Left forelimb (tissue), 1 donor: ENCODE measurements around the gene KRTAP9-3.
"Not testable (repeated sequence)": the region's sequence is repeated elsewhere in the genome, so short reads cannot be mapped to it uniquely, and the experiment has no call there.

Experiments
- DNase-seq: peaks from one replicate; pipeline ENCODE4 v3.0.0-alpha.2; 2018; ENCODE audit warnings: low spot score

The KRTAP9-3 gene, protein sequence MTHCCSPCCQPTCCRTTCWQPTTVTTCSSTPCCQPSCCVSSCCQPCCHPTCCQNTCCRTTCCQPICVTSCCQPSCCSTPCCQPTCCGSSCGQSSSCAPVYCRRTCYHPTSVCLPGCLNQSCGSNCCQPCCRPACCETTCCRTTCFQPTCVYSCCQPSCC

DNA sequence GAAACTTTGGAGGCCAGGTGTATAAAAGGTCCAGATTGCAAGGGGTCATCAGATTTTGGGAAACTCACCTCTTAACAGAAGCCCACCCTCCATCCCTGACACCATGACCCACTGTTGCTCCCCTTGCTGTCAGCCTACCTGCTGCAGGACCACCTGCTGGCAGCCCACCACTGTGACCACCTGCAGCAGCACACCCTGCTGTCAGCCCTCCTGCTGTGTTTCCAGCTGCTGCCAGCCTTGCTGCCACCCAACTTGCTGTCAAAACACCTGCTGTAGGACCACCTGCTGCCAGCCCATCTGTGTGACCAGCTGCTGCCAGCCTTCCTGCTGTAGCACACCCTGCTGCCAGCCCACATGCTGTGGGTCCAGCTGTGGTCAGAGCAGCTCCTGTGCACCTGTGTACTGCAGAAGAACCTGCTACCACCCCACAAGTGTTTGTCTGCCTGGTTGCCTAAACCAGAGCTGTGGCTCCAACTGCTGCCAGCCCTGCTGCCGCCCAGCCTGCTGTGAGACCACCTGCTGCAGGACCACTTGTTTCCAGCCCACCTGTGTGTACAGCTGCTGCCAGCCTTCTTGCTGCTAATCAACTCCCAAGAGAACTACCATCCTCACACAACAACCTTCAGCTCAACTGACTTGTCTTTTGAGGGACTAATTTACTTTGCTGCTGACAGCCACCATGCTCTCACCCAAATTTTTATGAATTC lies at the start of gene KRTAP9-3:
TSS of gene KRTAP9-3 (plus strand) at position 51 of the 707 bp plus-strand sequence. CDS start at position 104, 53 bp downstream.
- DNase-seq, result not testable (repeated sequence)

DNA sequence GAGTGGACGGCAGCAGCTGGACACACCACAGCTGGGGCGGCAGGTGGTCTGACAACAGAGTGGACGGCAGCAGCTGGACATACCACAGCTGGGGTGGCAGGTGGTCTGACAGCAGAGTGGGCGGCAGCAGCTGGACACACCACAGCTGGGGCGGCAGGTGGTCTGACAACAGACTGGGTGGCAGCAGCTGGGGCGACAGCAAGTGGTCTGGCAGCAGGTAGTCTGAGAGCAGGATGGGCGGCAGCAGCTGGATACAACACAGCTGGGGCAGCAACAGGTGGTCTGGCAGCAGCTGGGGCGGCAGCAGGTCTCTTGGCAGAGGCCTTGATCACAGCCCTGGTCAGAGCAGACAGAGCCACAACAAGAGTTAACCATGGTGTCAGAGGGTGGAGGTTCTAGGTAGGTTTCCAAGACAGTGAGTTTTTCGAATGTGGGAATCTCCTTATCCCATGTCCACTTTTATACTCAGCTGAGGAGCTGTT lies 47.7 kb upstream of the KRTAP9-3 start, which contains the start of gene KRTAP4-1:
TSS of gene KRTAP4-1 (minus strand) at position 432 of the 482 bp plus-strand sequence. CDS start at position 375, 57 bp downstream.
- DNase-seq, result no peak

DNA sequence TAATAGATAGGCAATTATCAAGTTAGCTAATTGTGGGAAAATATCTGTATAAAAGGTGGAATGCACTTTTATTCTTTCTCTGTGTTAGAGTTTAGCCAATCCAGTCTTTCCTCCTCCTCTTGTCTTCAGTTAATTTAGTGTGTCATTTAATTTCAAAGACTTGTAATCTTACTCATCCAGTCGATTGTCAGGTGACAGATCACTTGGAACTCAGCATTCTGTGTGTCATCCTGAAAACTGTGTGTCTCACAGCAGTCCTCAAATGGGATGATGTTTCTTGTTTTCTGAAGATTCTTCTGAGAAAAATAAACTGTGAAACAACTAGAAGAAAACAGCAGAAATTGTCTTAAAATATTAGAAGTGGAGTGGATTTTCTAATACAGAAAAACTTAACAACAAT lies 47.2 kb upstream of the KRTAP9-3 start:
- no peak for DNase-seq

DNA sequence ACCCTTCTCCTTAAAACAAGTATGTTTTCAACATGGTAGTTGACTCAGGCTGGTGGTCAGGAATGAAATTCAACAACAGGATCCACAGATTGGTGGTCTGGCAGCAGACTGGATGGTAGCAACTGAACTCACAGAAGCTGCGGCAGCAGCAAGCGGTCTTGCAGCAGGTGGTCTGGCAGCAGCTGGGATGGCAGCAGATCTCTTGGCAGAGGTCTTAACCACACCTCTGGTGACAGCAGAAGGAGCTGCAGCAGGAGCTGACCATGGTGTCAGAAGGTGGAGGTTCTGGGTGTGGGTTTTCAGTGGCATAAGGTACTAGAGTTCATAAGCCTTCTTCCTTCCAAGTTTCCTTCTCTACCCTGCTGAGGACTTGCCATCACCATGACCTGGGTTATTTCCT lies 45.4 kb upstream of the KRTAP9-3 start:
- DNase-seq, result no peak

DNA sequence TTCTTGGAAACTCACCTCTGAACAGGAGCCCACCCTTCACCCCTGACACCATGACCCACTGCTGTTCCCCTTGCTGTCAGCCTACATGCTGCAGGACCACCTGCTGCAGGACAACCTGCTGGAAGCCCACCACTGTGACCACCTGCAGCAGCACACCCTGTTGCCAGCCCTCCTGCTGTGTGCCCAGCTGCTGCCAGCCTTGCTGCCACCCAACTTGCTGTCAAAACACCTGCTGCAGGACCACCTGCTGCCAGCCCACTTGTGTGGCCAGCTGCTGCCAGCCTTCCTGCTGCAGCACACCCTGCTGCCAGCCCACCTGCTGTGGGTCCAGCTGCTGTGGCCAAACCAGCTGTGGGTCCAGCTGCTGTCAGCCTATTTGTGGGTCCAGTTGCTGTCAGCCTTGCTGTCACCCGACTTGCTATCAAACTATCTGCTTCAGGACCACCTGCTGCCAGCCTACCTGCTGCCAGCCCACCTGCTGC lies 42.4 kb upstream of the KRTAP9-3 start, which contains the start of gene KRTAP9-1:
TSS of gene KRTAP9-1 (plus strand) at position 51 of the 482 bp plus-strand sequence. CDS start at position 51, 0 bp downstream.
- DNase-seq, result not testable (repeated sequence)

DNA sequence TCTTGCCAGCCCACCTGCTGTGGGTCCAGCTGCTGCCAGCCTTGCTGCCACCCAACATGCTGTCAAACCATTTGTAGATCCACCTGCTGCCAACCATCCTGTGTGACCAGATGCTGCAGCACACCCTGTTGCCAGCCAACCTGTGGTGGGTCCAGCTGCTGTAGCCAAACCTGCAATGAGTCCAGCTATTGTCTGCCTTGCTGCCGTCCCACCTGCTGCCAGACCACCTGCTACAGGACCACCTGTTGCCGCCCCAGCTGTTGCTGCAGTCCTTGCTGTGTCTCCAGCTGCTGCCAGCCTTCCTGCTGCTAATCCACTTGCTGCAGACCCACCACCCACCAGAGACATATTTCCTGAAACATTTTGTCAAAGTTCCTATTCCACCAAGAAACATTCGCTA lies 41.9 kb upstream of the KRTAP9-3 start:
- no peak for DNase-seq

DNA sequence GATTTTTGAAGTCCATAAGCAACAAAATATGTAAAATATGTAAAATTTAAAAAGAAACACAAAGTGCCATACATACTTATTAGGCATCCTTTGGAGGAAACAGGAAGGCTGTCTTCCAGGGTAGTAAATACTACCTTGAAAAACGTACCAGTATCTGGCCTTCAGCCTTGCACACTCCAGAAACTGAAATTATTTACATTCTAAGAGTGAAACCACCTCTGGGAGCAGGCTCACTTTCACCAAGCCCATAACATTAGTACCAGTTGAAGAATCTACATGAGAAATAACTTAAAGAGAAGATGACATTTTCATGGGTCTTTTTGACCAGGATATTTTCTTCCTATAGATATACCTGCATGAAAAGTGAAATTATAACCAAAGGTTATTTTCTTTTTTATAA lies 36.2 kb upstream of the KRTAP9-3 start:
- DNase-seq, result no peak

DNA sequence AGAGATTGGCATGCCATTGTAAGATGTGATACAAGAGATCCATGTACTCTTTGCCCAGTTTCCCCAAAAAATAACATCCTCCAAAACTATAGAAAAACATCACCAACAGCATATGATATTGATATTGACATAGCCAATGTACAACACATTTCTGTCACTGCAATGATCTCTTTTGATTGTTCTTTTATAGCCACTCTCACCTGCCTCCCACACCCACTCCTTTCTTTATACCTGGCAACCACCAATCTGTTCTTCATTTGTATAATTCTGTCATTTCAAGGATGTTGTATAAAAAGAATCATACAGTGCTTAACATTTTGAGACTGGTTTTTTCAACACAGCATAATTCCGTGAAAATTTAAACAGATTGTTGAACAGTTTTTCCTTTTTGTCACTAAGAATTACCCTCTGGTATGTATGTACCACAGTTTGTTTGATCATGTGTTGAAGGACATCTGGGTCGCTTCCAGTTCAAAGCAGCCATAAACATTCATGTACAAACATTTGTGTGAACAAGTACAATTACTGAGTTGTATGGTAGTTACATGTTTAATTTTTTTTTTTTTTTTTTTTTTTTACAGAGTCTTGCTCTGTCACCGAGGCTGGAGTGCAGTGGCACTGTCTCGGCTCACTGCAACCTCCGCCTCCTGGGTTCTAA lies 32.7 kb upstream of the KRTAP9-3 start:
- DNase-seq, result no peak

DNA sequence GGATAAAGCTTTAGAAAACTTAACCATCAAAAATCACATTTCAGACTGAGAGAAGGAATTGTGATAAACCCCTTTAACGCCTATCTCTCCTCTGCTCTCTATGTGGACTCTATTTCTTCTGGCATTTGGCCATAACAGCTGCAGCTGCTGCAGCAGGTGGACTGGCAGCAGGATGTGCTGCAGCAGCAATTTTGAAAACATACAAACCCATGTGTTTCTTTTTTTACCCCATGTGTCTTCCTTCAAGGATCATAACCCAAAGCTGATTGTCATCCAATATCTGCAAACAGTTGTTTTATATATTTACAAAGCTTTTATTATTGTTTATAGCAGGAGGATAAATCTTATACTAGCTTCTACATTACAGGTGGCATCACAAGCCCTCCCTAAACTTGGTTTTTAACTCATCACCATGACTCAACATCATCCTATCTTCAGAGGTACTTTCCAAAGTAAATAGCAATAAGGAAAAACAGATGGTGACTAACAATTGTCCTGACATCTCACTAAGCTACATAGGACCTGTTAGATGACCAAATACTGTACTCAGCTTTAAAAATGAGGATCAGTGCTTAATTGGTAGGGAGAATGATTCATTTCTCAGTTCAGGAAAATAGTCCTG lies 20.3 kb upstream of the KRTAP9-3 start:
- DNase-seq, result no peak

DNA sequence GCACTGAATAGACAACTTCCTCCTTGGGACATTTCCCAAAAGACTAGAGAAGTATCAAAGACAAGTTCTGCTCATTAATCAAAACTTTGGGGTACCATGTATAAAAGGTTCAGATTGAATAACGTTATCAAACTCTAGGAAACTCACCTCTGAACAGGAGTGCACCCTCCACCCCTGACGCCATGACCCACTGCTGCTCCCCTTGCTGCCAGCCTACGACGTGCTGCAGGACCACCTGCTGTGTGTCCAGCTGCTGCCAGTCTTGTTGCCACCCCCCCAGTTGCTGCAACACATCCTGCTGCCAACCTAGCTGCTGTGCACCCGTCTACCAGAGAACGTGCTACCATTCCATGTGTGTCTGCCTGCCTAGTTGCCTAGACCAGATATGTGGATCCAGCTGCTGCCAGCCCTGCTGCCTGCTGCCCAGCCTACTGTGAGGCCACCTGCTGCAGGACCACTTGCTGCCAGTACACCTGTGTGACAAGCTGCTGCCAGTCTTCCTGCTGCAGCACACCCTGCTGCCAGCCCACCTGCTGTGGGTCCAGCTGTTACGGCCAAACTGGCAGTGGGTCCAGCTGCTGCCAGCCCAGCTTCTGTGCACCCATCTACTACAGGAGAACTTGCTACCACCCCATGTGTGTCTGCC lies 19.6 kb upstream of the KRTAP9-3 start:
- DNase-seq, result no peak

DNA sequence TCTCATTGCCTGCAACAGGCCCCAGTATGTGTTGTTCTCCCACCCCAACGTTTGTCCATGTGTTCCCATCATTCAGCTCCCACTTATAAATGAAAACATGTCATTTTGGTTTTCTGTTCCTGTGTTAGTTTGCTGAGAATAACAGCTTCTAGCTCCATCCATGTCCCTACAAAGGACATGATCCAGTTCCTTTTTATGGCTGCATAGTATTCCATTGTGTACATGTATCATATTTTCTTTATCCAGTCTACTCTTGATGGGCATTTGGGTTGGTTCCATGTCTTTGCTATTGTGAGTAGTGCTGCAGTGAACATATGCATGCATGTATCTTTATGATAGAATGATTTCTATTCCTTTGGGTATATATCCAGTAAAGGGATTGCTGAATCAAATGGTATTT lies 16.6 kb upstream of the KRTAP9-3 start:
- DNase-seq, result no peak

DNA sequence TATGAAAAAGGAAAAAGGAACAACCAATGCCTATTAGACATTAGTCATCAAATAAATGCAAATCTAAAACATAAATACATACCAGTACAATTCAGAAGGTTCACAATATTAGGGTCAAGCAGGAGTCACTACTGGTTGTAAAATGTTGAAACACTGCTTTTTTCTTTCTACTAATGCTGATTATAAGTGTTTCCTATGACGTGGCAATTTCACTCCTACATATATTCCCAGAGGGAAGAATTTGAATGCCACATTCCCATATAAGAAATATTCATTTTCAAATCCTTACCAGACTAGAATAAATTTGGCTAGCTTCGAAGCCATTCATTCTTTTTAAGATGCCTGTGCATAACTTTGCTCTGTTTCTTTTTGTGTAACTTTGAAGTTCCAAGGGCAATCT lies 8.4 kb upstream of the KRTAP9-3 start:
- DNase-seq, result no peak

DNA sequence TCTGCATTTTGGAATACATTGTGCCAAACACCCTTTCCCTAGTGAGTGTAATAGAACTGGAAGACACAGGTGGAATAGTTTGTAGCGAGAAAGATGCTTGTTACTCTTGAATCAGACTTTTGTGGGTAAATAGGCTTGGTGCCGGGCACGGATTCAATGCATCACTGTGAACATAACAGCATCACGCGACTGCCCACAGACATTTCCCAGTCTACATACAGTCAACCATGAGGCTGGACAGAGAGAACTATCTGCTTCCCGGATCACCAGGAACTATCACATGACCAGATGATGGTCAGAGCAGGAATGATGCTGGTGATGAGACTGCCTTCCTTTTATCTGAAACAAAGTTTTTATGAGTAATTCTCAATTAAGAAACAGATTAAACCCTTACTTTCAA lies 6.2 kb upstream of the KRTAP9-3 start:
- DNase-seq, result no peak

DNA sequence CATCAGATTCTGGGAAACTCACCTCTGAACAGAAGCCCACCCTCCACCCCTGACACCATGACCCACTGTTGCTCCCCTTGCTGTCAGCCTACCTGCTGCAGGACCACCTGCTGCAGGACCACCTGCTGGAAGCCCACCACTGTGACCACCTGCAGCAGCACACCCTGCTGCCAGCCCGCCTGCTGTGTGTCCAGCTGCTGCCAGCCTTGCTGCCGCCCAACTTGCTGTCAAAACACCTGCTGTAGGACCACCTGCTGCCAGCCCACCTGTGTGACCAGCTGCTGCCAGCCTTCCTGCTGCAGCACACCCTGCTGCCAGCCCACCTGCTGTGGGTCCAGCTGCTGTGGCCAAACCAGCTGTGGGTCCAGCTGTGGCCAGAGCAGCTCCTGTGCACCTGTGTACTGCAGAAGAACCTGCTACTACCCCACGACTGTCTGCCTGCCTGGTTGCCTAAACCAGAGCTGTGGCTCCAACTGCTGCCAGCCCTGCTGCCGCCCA lies 5.6 kb upstream of the KRTAP9-3 start, which contains the start of gene KRTAP9-2:
TSS of gene KRTAP9-2 (plus strand) at position 51 of the 498 bp plus-strand sequence. CDS start at position 58, 7 bp downstream.
- not testable (repeated sequence) for DNase-seq

DNA sequence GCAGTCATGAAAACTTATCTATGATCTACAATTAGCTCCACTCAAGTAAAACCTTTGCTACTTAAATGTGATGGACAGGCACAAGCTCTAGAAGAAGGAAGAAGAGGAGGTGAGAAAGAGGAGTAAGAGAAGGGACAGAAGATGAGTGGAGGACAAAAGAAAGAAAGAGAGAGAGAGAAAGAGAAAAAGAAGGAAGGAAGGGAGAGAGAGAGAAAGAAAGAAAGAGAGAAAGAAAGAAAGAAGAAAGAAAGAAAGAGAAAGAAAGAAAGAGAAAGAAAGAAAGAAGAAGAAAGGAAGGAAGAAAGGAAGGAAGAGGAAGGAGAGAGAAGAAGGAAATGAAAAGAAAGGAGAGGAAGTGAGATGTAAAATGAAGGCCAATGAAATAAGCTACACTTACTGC lies 2.2 kb upstream of the KRTAP9-3 start:
- no peak for DNase-seq

DNA sequence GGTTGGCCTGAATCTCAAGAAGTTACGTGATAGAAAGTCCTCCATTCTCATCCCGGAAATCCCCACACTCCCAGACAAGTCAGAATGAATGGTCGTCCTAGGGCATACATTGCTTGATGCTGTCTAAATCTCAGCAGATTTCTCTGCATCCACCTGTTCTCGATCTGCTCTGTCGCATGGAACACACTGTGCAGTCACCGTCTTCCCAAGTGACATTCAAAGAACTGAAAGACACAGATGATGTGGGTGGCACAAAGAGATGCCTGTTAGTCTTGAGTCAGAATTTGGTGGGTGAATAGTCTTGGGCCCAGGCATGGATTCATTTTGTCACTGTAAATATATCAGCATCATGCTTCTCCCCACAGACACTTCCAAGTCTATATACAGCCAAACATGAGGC lies 518 bp upstream of the KRTAP9-3 start:
- no peak for DNase-seq

DNA sequence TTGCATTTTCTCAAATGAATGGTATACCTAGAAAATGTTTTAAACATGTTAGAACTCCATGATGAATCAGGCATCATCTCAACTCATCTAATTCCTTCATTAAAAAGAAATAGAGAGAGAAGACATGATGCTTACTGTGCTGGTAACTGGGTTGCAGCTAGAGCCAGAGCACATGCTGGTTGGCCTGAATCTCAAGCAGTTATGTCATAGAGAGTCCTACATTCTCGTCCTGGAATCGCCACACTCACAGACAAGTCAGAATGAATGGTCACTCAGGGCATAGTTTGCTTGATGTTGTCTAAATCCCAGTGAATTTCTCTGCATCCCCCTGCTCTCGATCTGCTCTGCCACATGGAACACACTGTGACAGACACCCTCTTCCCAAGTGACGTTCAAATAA lies 4.9 kb downstream of the KRTAP9-3 start:
- not testable (repeated sequence) for DNase-seq

DNA sequence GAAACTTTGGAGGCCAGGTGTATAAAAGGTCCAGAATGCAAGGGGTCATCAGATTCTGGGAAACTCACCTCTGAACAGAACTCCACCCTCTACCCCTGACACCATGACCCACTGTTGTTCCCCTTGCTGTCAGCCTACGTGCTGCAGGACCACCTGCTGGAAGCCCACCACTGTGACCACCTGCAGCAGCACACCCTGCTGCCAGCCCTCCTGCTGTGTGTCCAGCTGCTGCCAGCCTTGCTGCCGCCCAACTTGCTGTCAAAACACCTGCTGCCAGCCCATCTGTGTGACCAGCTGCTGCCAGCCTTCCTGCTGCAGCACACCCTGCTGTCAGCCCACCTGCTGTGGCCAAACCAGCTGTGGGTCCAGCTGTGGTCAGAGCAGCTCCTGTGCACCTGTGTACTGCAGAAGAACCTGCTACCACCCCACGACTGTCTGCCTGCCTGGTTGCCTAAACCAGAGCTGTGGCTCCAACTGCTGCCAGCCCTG lies 5.7 kb downstream of the KRTAP9-3 start, which contains the start of gene KRTAP9-8:
TSS of gene KRTAP9-8 (plus strand) at position 51 of the 489 bp plus-strand sequence. CDS start at position 104, 53 bp downstream.
- DNase-seq, result not testable (repeated sequence)

DNA sequence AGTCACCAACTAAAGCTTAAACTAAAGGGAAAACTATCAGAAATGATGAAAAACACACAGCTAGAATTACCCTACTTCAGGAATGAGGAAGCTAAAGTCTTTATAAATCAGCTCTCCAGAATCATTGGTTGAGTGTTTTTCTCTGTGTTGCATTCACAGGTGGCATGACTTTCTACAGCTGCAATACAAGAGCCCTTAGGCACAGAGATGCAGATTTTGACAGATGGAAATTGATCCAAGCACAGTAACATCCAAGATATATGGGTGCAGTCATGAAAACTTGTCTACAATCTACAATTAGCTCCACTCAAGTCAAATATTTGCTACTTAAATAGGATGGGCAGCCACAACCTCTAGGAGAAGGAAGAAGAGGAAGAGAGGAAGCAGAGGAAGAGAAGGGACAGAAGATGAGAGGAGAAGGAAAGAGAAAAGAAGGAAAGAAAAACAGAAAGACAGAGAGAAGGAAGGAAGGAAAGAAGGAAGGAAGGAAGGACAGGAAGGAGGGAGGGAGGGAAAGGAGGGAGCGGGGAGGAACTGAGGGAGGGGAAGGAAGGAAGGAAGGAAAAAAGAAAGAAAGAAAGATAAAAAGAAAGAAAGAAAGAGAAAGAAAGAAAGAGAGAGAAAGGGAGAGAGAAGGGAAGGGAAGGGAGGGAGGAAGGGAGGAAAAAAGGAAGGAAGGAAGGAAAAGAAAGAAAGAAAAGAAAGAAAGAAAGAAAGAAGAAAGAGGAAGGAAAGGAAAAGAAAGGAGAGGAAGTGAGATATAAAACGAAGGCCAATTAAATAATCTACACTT lies 14.9 kb downstream of the KRTAP9-3 start:
- not testable (repeated sequence) for DNase-seq

DNA sequence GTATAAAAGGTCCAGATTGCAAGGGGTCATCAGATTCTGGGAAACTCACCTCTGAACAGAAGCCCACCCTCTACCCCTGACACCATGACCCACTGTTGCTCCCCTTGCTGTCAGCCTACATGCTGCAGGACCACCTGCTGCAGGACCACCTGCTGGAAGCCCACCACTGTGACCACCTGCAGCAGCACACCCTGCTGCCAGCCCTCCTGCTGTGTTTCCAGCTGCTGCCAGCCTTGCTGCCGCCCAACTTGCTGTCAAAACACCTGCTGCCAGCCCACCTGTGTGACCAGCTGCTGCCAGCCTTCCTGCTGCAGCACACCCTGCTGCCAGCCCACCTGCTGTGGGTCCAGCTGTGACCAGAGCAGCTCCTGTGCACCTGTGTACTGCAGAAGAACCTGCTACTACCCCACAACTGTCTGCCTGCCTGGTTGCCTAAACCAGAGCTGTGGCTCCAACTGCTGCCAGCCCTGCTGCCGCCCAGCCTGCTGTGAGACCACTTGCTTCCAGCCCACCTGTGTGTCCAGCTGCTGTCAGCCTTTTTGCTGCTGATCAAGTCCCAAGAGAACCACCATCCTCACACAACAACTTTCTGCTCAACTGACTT lies 17.5 kb downstream of the KRTAP9-3 start, which contains the start of gene KRTAP9-4:
TSS of gene KRTAP9-4 (plus strand) at position 51 of the 604 bp plus-strand sequence. CDS start at position 85, 34 bp downstream.
- not testable (repeated sequence) for DNase-seq
